Neuron (in vitro differentiated cells): Measurements from ENCODE around the gene SPDL1.
A peak's percentile ranks its signal among the peaks of the same experiment; 100 is the strongest.

Experiments used
- H2AFZ ChIP-seq: one replicate; pipeline ENCODE4 v1.6.1; 2013; ENCODE audit warnings: low read depth, mild to moderate bottlenecking, inconsistent platforms, low read length, moderate library complexity
- H3K27me3 ChIP-seq: one replicate; pipeline ENCODE4 v1.6.1; 2013; ENCODE audit warnings: low read length; ENCODE audit not compliant: insufficient read depth
- H3K36me3 ChIP-seq: one replicate; pipeline ENCODE4 v1.6.1; 2013; ENCODE audit warnings: low read length; ENCODE audit not compliant: insufficient read depth
- H3K4me1 ChIP-seq: one replicate; pipeline ENCODE4 v1.6.1; 2013; ENCODE audit warnings: low read length; ENCODE audit not compliant: insufficient read depth
- H3K4me3 ChIP-seq: 2 replicates; pipeline ENCODE4 v1.5.1; 2013; ENCODE audit warnings: mild to moderate bottlenecking, low read length, moderate library complexity
- H3K9me3 ChIP-seq: one replicate; pipeline ENCODE4 v1.6.1; 2013; ENCODE audit warnings: low read length

SPDL1 gene, protein sequence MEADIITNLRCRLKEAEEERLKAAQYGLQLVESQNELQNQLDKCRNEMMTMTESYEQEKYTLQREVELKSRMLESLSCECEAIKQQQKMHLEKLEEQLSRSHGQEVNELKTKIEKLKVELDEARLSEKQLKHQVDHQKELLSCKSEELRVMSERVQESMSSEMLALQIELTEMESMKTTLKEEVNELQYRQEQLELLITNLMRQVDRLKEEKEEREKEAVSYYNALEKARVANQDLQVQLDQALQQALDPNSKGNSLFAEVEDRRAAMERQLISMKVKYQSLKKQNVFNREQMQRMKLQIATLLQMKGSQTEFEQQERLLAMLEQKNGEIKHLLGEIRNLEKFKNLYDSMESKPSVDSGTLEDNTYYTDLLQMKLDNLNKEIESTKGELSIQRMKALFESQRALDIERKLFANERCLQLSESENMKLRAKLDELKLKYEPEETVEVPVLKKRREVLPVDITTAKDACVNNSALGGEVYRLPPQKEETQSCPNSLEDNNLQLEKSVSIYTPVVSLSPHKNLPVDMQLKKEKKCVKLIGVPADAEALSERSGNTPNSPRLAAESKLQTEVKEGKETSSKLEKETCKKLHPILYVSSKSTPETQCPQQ

DNA sequence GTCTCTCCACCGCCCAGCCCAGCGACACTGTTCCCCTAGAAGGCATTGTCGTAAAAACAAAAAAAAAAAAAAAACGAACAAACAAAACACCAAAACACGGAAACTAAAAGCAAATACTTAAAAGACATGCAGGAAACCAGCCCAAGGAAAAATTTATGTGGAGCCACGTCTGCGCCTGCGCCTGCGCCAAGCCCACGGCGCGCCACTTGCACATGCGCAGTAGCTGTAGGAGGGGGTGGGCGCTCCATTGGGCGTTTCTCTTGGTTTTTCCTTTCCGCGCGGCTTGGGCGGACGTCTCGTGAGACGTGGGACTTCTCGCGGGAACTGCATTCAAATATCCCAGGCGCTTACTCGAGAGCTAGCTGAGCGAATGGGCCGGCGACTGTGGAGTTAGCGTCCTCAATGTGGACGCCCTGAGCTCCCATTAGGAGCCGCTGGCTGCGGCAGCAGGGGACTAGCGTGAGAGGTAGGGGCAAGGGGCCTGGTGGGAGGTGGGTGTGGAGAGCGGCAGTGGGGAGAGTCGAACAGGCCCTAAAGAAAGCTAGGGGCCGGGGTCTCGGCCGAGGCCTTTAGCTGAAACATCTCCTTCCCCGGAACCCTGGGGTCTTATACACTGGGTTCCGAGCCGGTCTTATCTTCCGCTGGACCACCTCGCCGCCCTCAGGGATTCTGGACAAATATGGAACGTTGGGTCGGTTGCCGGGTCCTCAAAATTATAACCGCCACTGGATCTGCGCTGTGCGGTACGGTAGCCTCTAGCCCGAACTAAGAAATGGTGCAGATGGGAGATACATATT lies at the start of gene SPDL1:
Gene SPDL1, plus strand, starts transcription at position 350 of the 797 bp plus-strand sequence. CDS start 4,644 bp downstream, outside the sequence.
- Histone ChIP-seq H3K27me3 (peaks cover 3% of the 10 kb centered on the region), H3K4me1 (peaks cover 6% of the 10 kb centered on the region), H3K36me3 (peaks cover 6% of the 10 kb centered on the region), H3K4me3 (peak within 1 kb of the TSS; percentile 95), H3K9me3 (no peaks in the 10 kb centered on the region), H2AFZ (peak within 1 kb of the TSS; percentile 99)

DNA sequence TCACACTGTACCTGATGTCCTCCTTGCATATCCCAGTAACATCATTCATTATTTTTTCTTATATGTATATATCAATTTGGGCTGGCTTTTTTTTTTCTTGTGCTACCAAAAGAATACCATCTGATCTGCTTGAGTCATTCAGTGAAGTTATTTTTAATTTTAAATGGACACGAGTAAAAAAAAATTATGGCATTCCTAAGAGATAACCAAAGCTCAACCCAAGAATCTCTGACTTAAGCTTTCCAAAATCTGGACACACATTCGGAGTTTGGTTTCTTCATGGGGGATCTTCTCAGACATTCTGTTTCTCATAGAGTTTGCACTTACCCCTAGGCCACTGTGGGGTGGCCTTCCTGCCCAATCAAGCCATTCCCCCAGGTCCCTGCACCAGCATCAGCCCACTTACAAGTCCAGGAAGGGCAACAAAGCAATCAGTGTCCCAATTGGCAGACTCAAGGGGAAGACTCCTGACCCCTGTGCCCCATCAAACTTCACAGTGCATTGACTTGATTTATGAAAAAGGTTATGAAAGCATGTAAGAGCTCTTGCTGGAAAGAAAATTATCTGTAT lies 49.2 kb upstream of the SPDL1 start:
- H3K36me3 ChIP-seq, result no peaks in the 10 kb centered on the region
- no peaks in the 10 kb centered on the region for H3K27me3 ChIP-seq
- H3K4me3 ChIP-seq, result no peak overlapping the region
- H3K9me3 ChIP-seq, result no peaks in the 10 kb centered on the region
- no peaks in the 10 kb centered on the region for H3K4me1 ChIP-seq
- H2AFZ ChIP-seq, result no peak overlapping the region

DNA sequence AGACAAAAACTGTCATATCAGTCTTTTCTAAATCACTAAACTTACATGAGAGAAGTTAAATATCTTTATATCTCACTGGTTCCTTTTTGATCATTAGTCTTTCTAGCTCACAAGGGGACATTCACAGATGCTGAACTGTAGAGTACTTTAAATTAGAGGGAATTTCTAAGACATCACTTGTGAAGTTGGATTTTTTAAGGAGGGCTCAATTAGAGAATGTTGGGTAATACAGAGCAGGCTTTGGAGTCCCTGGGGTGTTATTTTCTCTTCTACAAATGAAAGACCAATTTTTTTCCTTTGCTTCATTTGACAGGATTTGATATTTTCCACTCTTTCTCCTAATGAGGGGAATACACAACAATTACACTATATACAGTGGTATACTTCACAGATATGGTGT lies 48.6 kb upstream of the SPDL1 start:
- H2AFZ ChIP-seq, result no peak overlapping the region
- no peaks in the 10 kb centered on the region for H3K36me3 ChIP-seq
- H3K27me3 ChIP-seq, result no peaks in the 10 kb centered on the region
- H3K4me1 ChIP-seq, result no peaks in the 10 kb centered on the region
- H3K4me3 ChIP-seq, result no peak overlapping the region
- H3K9me3 ChIP-seq, result no peaks in the 10 kb centered on the region

GRCh38 chr5:169538944-169539343 lies 44.6 kb upstream of the SPDL1 start:
- no peaks in the 10 kb centered on the region for H3K27me3 ChIP-seq
- H2AFZ ChIP-seq, result no peak overlapping the region
- no peaks in the 10 kb centered on the region for H3K4me1 ChIP-seq
- H3K9me3 ChIP-seq, result no peaks in the 10 kb centered on the region
- H3K36me3 ChIP-seq, result no peaks in the 10 kb centered on the region
- no peak overlapping the region for H3K4me3 ChIP-seq

DNA sequence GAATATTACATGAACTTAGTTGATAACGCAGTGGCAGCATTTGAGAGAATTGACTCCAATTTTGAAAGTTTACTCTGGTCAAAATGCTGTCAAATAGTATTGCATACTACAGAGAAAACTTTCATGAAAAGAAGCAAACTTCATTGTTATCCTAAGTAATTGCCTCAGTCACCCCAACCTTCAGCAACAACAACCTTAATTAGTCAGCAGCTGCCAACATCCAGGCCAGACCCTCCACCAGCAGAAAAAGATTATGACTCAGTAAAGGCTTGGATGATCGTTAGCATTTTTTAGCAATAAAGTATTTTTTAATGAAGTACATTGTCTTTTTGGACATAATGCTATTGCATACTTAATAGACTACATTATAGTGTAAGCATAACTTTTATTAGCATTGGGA lies 40.8 kb upstream of the SPDL1 start:
- Histone ChIP-seq H3K27me3 (no peaks in the 10 kb centered on the region), H3K4me1 (no peaks in the 10 kb centered on the region), H3K4me3 (no peak overlapping the region), H3K9me3 (no peaks in the 10 kb centered on the region), H3K36me3 (no peaks in the 10 kb centered on the region), H2AFZ (no peak overlapping the region)

- Histone ChIP-seq H3K27me3 (peaks cover 5% of the 10 kb centered on the region), H3K36me3 (no peaks in the 10 kb centered on the region), H2AFZ (no peak overlapping the region), H3K4me1 (no peaks in the 10 kb centered on the region), H3K9me3 (no peaks in the 10 kb centered on the region), H3K4me3 (no peak overlapping the region)
These were observed 39.2 kb upstream of the SPDL1 start for GRCh38 chr5:169544264-169544950.

DNA sequence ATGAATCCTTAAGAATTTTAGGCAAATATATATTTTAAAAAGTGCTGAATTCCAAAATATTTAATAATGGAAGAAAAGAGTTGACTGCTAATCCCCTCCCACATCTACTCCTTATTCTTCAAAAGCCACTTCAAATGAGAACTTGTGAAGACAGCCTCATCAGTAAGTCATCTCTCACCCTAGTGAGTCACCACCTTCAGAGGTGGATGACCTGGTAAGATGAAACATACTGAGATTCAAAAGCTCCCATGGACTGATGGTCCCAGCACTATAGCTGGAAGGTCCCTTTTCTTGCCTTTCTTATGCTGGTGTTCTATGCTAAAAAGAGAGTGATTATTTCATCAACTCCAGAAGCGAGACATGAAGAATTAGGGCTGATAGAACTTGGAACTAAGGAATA lies 37.8 kb upstream of the SPDL1 start:
- Histone ChIP-seq H3K9me3 (no peaks in the 10 kb centered on the region), H3K27me3 (peaks cover 7% of the 10 kb centered on the region), H3K36me3 (no peaks in the 10 kb centered on the region), H3K4me1 (no peaks in the 10 kb centered on the region), H3K4me3 (no peak overlapping the region), H2AFZ (no peak overlapping the region)

- H2AFZ ChIP-seq, result no peak overlapping the region
- no peaks in the 10 kb centered on the region for H3K4me1 ChIP-seq
- no peaks in the 10 kb centered on the region for H3K9me3 ChIP-seq
- H3K4me3 ChIP-seq, result no peak overlapping the region
- peaks cover 7% of the 10 kb centered on the region for H3K27me3 ChIP-seq
- H3K36me3 ChIP-seq, result no peaks in the 10 kb centered on the region
These were observed 37.2 kb upstream of the SPDL1 start for GRCh38 chr5:169546346-169546745.

- peaks cover 7% of the 10 kb centered on the region for H3K27me3 ChIP-seq
- no peak overlapping the region for H3K4me3 ChIP-seq
- H2AFZ ChIP-seq, result no peak overlapping the region
- no peaks in the 10 kb centered on the region for H3K4me1 ChIP-seq
- H3K36me3 ChIP-seq, result no peaks in the 10 kb centered on the region
- no peaks in the 10 kb centered on the region for H3K9me3 ChIP-seq
These were observed 36.1 kb upstream of the SPDL1 start for GRCh38 chr5:169547508-169547907.

DNA sequence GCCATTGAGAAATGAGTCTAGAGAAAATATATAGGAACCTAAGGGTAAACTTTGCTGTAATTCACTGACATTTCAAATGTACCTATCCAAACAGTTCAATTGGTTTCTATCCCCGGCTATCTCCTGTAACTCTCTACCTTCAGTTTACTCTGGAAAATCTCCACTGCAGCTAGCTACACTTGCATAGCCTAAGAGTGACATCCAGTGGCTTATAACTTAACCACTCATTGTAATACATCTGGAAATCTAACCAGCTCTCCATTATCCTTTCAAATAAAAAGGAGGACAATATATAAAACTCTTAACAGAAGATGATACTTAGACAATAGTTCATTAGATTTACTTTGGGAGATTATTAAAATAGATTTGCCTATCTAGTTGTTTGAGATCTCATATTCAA lies 35.3 kb upstream of the SPDL1 start:
- no peak overlapping the region for H3K4me3 ChIP-seq

DNA sequence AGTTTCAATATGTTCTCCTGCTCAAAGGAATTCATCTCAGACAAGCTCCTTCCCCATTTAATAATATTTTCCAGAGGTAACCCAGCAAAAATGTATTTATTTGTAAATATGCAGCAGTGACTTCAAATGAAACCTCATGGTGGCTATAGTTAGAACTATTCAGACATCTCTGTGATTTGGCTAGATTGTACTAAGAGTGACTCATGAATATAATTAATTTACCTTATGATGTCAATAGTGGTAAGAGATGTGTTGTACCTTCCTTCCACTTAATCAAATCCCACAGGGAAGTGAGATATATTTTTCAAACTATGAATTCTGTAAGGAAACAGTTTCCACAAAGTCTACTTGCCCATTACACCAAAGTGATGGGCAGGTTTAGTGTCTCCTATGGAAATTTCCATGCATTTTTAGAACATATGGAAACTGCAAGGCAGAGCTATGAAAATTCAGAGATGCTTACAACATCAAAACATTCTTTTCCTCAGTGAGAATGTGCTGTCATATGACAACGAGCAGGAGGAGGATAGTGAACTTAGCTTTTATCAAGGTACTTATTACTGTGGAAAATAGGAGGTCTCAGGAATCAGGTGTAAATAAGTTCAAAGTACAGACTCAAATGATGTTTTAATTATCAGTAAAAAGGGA lies 34.0 kb upstream of the SPDL1 start:
- no peaks in the 10 kb centered on the region for H3K9me3 ChIP-seq
- peaks cover 7% of the 10 kb centered on the region for H3K27me3 ChIP-seq
- H2AFZ ChIP-seq, result no peak overlapping the region
- no peaks in the 10 kb centered on the region for H3K36me3 ChIP-seq
- no peaks in the 10 kb centered on the region for H3K4me1 ChIP-seq
- no peak overlapping the region for H3K4me3 ChIP-seq

More for the DNA sequence above, 35.3 kb upstream of the SPDL1 start:
- peaks cover 7% of the 10 kb centered on the region for H3K27me3 ChIP-seq
- no peaks in the 10 kb centered on the region for H3K36me3 ChIP-seq
- H2AFZ ChIP-seq, result no peak overlapping the region
- H3K4me1 ChIP-seq, result no peaks in the 10 kb centered on the region
- no peaks in the 10 kb centered on the region for H3K9me3 ChIP-seq

- H3K4me3 ChIP-seq, result no peak overlapping the region
- no peaks in the 10 kb centered on the region for H3K36me3 ChIP-seq
- no peaks in the 10 kb centered on the region for H3K4me1 ChIP-seq
- no peak overlapping the region for H2AFZ ChIP-seq
- H3K27me3 ChIP-seq, result peaks cover 7% of the 10 kb centered on the region
- no peaks in the 10 kb centered on the region for H3K9me3 ChIP-seq
These were observed 33.3 kb upstream of the SPDL1 start for GRCh38 chr5:169550227-169550626.
